ENCODE data around the gene CAMTA1.

CAMTA1 gene

GRCh38 chr1:7651203-7651602, 865.9 kb downstream of the CAMTA1 start:
- no peak for DNase-seq (ENCODE audit: low spot score)

- DNase-seq (ENCODE audit: low spot score): no peak
Measured at GRCh38 chr1:7652061-7652460, 866.8 kb downstream of the CAMTA1 start.

DNA sequence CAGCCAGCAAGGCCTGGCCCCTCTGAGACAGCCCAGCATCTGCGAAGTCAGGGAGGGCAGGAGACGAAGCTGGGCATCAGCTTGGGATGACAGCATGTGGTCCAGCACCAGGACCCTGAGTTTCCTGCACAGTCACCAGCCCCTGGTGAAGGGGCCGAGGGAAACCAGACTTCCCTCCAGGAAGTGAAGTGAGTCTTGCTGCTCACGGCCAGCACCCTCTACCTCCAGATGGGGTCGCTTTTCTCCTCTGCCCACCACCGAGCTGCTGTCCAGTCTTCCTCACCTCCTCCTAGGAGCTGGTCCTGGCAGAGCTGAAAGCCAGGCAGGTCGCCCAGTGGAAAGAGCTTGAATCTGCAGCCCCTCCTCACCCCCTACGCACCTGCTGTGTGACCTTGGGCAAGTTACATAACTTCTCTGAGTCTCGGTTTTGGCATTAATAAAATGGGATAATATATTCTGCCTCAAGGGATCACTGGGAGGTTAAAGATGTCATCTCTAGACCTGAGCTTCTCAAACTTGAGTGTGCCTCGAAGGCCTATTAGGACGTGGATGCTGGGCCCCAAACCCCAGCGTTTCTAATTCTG, 867.4 kb downstream of the CAMTA1 start:
- no peak for DNase-seq (ENCODE audit: low spot score)

DNA sequence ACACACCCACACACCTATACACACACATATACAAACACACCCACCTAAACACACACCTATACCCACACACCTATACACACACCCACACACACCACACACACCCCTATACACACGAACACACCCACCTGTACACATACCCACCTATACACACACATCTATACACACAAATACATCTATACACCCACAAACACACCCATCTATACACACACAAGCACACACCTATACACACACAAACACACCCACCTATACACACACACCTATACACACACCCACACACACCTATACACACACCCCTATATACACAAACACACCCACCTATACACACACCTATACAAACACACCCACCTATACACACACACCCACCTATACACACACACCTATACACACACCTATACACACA, 869.5 kb downstream of the CAMTA1 start:
- DNase-seq (ENCODE audit: low spot score): no peak

- DNase-seq (ENCODE audit: low spot score): no peak
Measured at GRCh38 chr1:7655354-7655753, 870.1 kb downstream of the CAMTA1 start.

DNA sequence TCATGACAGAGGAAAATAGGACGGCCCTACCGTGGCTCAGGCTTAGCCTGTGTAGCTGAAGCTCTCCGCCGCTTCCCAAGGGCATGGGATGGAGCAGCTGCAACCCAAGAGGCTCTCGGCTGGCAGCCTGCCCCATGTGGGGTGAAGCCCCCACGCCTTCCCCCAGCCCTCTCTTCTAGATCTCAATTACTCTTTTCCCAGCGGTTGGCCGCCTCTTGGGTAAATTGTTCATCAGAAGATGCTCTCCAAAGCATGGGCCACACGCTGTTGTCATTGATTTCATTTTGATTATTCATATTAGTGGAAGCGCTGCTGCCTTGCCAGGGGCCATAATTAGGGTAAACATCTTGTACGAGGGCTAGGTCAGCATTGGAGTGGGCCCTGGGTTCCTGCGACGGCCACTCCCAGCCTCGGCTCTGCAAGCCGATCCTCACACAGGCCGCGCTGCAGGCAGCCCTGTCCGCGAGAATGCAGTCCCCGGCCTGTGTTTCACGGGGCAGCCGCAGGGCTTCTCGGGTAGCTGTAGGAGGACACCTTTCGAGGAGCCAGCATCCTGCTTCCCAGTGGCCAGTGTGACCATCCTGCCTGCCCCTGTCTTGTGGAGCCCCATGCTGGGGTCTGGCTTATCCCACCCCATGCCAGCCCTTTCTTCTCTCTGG, 871.4 kb downstream of the CAMTA1 start:
- DNase-seq (ENCODE audit: low spot score): no peak

DNA sequence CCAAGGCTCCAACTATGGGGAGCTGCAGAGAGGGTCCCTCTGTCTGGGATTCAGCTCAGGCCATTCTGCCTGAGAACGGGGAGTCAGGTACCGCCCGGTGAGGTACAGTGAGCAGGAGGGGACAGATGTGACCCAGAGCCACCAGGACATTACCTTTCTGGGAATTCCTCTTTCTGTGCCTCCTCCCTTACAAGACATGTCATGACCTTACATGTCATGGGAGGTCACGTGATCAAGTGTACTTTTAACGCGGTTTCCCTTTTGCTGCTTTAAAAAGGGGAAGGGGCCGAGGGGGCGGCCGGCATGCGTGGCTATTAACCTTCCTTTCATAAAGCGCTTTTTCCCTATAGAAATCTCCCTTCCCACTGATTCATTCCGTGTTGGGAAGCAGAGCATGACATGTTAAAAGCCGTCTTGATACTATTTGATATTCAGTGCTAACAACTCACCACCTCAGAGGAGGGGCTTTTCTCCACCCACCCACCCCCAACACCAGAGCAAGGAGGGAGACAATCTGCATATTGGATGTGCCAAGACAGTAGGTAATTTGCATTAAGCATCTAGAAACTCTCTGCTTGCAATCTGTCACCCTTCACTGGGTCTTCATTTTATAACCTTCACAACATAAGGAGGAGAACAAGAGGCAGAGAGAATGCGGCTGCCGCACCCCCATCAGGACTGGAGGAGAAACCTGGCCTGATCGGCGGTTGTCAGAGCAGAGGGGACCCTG, 872.2 kb downstream of the CAMTA1 start:
- DNase-seq (ENCODE audit: low spot score): no peak

- DNase-seq (ENCODE audit: low spot score): no peak
Measured at GRCh38 chr1:7658099-7658498, 872.8 kb downstream of the CAMTA1 start.

GRCh38 chr1:7659514-7659913, 874.3 kb downstream of the CAMTA1 start:
- DNase-seq (ENCODE audit: low spot score): no peak

DNA sequence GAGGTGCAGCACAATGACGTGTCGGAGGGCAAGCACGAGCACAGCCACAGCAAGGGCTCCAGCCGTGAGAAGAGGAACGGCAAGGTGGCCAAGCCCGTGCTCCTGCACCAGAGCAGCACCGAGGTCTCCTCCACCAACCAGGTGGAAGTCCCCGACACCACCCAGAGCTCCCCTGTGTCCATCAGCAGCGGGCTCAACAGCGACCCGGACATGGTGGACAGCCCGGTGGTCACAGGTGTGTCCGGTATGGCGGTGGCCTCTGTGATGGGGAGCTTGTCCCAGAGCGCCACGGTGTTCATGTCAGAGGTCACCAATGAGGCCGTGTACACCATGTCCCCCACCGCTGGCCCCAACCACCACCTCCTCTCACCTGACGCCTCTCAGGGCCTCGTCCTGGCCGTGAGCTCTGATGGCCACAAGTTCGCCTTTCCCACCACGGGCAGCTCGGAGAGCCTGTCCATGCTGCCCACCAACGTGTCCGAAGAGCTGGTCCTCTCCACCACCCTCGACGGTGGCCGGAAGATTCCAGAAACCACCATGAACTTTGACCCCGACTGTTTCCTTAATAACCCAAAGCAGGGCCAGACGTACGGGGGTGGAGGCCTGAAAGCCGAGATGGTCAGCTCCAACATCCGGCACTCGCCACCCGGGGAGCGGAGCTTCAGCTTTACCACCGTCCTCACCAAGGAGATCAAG, 878.3 kb downstream of the CAMTA1 start:
- DNase-seq (ENCODE audit: low spot score): no peak

- no peak for DNase-seq (ENCODE audit: low spot score)
Measured at GRCh38 chr1:7664147-7664892, 879.1 kb downstream of the CAMTA1 start.

DNA sequence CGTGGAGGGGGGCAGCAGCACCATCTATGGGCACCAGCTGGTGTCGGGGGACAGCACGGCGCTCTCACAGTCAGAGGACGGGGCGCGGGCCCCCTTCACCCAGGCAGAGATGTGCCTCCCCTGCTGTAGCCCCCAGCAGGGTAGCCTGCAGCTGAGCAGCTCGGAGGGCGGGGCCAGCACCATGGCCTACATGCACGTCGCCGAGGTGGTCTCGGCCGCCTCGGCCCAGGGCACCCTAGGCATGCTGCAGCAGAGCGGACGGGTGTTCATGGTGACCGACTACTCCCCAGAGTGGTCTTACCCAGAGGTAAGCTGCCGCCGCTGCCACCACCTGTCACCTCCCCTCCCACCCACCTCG, 879.6 kb downstream of the CAMTA1 start:
- no peak for DNase-seq (ENCODE audit: low spot score)

GRCh38 chr1:7666249-7666648, 881.0 kb downstream of the CAMTA1 start:
- no peak for DNase-seq (ENCODE audit: low spot score)

GRCh38 chr1:7667159-7667558, 881.9 kb downstream of the CAMTA1 start:
- no peak for DNase-seq (ENCODE audit: low spot score)

- peak; percentile 93 for DNase-seq (ENCODE audit: low spot score)
Measured at GRCh38 chr1:7667625-7668218, 882.5 kb downstream of the CAMTA1 start.

- DNase-seq (ENCODE audit: low spot score): peak; percentile 72
Measured at GRCh38 chr1:7669559-7670311, 884.5 kb downstream of the CAMTA1 start.

DNA sequence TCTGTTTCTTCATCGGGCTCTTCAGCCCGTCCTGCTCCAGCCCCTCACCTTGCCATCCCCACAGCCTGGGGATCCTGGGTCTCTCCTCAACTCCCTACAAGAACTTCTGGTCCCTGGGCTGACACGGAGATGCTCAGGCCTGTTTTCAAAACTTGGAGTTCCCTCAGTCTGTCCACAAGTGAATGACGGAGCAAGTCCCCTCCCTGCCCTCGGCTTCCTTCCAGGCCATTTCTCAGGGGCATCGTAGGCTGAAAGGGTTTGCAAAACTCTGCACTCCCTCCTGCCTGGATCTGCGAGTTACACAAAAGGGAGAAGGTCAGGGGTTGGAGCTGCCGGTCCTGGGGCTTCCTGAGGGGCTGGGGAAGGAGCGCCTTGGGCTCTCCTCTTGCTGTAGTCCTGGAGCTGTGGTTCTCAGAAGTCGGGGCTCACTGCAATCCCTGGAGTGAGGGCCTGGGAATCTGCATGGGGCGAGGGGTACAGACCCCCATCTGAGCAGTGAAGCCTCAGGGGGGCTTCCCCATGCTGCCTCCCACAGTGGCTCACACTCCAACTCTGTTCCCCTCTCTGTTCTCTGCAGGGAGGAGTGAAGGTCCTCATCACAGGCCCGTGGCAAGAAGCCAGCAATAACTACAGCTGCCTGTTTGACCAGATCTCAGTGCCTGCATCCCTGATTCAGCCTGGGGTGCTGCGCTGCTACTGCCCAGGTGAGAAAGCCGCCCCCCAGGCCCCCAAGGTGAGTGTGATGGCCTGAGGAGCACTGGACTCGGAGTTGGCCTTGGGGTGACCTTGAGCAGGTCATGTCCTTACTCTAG, 885.3 kb downstream of the CAMTA1 start:
- DNase-seq (ENCODE audit: low spot score): no peak

DNA sequence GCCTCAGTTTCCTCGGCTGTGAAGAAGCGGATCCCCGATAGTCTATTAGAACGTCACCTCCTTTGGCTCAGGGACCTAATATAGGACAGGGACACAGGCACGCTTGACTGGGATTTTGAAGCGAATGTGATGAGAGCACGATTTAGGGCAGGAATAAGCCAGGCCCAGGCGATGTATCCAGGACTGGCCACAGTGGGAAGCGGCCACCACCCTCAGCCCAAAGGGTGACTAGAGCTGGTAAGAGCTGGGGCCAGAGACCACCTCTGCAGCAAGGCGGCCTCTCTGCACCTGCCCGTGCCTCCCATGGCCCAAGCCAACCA, 885.9 kb downstream of the CAMTA1 start:
- DNase-seq (ENCODE audit: low spot score): no peak

DNA sequence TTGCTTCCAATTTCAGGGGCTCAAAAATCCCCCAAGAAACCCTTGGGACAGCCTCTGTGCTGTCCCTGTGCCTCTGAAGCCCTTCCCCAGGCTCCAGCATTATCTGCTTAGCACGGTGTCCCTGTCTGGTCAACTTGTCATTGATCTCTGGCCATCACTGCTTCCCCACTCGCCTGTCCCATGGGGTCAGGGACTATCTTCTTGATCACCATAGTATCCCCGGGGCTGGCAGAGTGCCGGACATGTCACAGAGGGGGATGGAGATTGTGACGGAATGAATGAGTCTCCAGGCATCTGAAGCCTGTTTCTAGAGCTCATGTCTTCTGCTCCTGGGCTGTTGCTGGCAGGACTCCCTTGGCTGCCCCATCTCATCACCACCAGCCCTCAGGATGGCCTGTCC, 886.4 kb downstream of the CAMTA1 start:
- no peak for DNase-seq (ENCODE audit: low spot score)

- DNase-seq (ENCODE audit: low spot score): no peak
Measured at GRCh38 chr1:7672864-7673263, 887.6 kb downstream of the CAMTA1 start.

Measured in cerebellar cortex (tissue), 1 donor.